SK-N-SH treated with all-trans-retinoic acid at 6 μM for 48 hours (cell line): Measurements from ENCODE around the gene ADGRB3.
"Not testable (repeated sequence)": the region's sequence is repeated elsewhere in the genome, so short reads cannot be mapped to it uniquely, and the experiment has no call there.

Experiments
- ATAC-seq: fragments of 200-7000 bp; cut with Tn5 transposase; 3 replicates; pipeline ENCODE4 v1.9.1; 2020; ENCODE audit warnings: mild to moderate bottlenecking, moderate library complexity
- ARNTL ChIP-seq: fragments of 450-650 bp; formaldehyde crosslinking; IDR thresholded peaks from 2 replicates; pipeline ENCODE4 v1.5.0; 2020; ENCODE audit warnings: low read depth, mild to moderate bottlenecking, moderate library complexity, borderline replicate concordance
- BACH2 ChIP-seq: fragments of 250-450 bp; sonication (Bioruptor Pico); IDR thresholded peaks from 2 replicates; pipeline ENCODE4 v1.9.0; 2021; ENCODE audit warnings: mild to moderate bottlenecking, borderline replicate concordance
- CSDC2 ChIP-seq: fragments of 250-450 bp; sonication (Bioruptor Pico); IDR thresholded peaks from 2 replicates; pipeline ENCODE4 v1.5.0; 2020; ENCODE audit warnings: mild to moderate bottlenecking, moderate library complexity
- CSRNP3 ChIP-seq: fragments of 250-450 bp; sonication (Bioruptor Pico); IDR thresholded peaks from 2 replicates; pipeline ENCODE4 v1.5.1; 2021; ENCODE audit warnings: mild to moderate bottlenecking, moderate library complexity
- GLIS3 ChIP-seq: fragments of 250-450 bp; sonication (Bioruptor Pico); IDR thresholded peaks from 2 replicates; pipeline ENCODE4 v1.5.0; 2020; ENCODE audit warnings: mild to moderate bottlenecking, moderate library complexity
- ISL1 ChIP-seq: fragments of 250-450 bp; sonication (Bioruptor Pico); IDR thresholded peaks from 2 replicates; pipeline ENCODE4 v2.1.2; 2022; ENCODE audit warnings: mild to moderate bottlenecking, moderate library complexity
- OSR1 ChIP-seq: fragments of 250-450 bp; sonication (Bioruptor Pico); IDR thresholded peaks from 2 replicates; pipeline ENCODE4 v1.8.0; 2022; ENCODE audit warnings: moderate library complexity, mild to moderate bottlenecking, inconsistent platforms
- POU6F1 ChIP-seq: fragments of 250-450 bp; sonication (Bioruptor Pico); IDR thresholded peaks from 2 replicates; pipeline ENCODE4 v1.8.0; 2021; ENCODE audit warnings: low read depth, mild to moderate bottlenecking, moderate library complexity, borderline replicate concordance
- PPARA ChIP-seq: fragments of 250-450 bp; sonication (Bioruptor Pico); IDR thresholded peaks from 2 replicates; pipeline ENCODE4 v1.5.0; 2020; ENCODE audit warnings: mild to moderate bottlenecking, borderline replicate concordance
- RARB ChIP-seq: fragments of 250-450 bp; sonication (Bioruptor Pico); IDR thresholded peaks from 2 replicates; pipeline ENCODE4 v1.8.0; 2021; ENCODE audit warnings: mild to moderate bottlenecking, moderate library complexity
- TCF4 ChIP-seq: fragments of 250-450 bp; sonication (Bioruptor Pico); IDR thresholded peaks from 2 replicates; pipeline ENCODE4 v1.8.0; 2021; ENCODE audit warnings: mild to moderate bottlenecking, moderate library complexity, borderline replicate concordance
- TOX ChIP-seq: fragments of 250-450 bp; sonication (Bioruptor Pico); IDR thresholded peaks from 2 replicates; pipeline ENCODE4 v1.8.0; 2021; ENCODE audit warnings: mild to moderate bottlenecking, moderate library complexity, borderline replicate concordance
- ZC3H10 ChIP-seq: fragments of 250-450 bp; sonication (Bioruptor Pico); IDR thresholded peaks from 2 replicates; pipeline ENCODE4 v1.5.1; 2021; ENCODE audit warnings: mild to moderate bottlenecking, moderate library complexity
- ZFP3 ChIP-seq: fragments of 250-450 bp; sonication (Bioruptor Pico); IDR thresholded peaks from 2 replicates; pipeline ENCODE4 v1.5.0; 2020; ENCODE audit warnings: mild to moderate bottlenecking, moderate library complexity
- ZFP30 ChIP-seq: fragments of 450-650 bp; formaldehyde crosslinking; IDR thresholded peaks from 2 replicates; pipeline ENCODE4 v1.5.0; 2022; ENCODE audit warnings: mild to moderate bottlenecking, moderate library complexity
- ZNF565 ChIP-seq: fragments of 450-650 bp; formaldehyde crosslinking; conservative IDR thresholded peaks from 2 replicates; pipeline ENCODE4 v1.5.0; 2020; ENCODE audit warnings: low read depth, mild to moderate bottlenecking, moderate library complexity
- ZNF70 ChIP-seq: fragments of 450-650 bp; formaldehyde crosslinking; IDR thresholded peaks from 2 replicates; pipeline ENCODE4 v1.5.0; 2020; ENCODE audit warnings: mild to moderate bottlenecking, moderate library complexity
- ZNF8 ChIP-seq: fragments of 450-650 bp; formaldehyde crosslinking; IDR thresholded peaks from 2 replicates; pipeline ENCODE4 v1.5.0; 2020; ENCODE audit warnings: mild to moderate bottlenecking, moderate library complexity
- TF ChIP-seq, protein P1 (sequence below): fragments of 250-450 bp; sonication (Bioruptor Pico); IDR thresholded peaks from 2 replicates; pipeline ENCODE4 v1.8.0; 2020; ENCODE audit warnings: mild to moderate bottlenecking, moderate library complexity, borderline replicate concordance
- TF ChIP-seq, protein P2 (sequence below): fragments of 250-450 bp; sonication (Bioruptor Pico); IDR thresholded peaks from 2 replicates; pipeline ENCODE4 v1.5.1; 2020; ENCODE audit warnings: low read depth, mild to moderate bottlenecking, moderate library complexity

Gene ADGRB3

GRCh38 chr6:69286331-69286730, 651.2 kb downstream of the ADGRB3 start:
- TF ChIP-seq ZNF70, result no peak
- no peak for TF ChIP-seq TOX (CRISPR knock-in tag)
- no peak for TF ChIP-seq ZNF565 (CRISPR knock-in tag)
- no peak for TF ChIP-seq RARB (CRISPR knock-in tag)
- no peak for TF ChIP-seq OSR1 (CRISPR knock-in tag)
- no peak for TF ChIP-seq BACH2 (CRISPR knock-in tag)
- no peak for TF ChIP-seq PPARA (CRISPR knock-in tag)
- no peak for TF ChIP-seq ZC3H10 (CRISPR knock-in tag)
- TF ChIP-seq, protein P1, sequence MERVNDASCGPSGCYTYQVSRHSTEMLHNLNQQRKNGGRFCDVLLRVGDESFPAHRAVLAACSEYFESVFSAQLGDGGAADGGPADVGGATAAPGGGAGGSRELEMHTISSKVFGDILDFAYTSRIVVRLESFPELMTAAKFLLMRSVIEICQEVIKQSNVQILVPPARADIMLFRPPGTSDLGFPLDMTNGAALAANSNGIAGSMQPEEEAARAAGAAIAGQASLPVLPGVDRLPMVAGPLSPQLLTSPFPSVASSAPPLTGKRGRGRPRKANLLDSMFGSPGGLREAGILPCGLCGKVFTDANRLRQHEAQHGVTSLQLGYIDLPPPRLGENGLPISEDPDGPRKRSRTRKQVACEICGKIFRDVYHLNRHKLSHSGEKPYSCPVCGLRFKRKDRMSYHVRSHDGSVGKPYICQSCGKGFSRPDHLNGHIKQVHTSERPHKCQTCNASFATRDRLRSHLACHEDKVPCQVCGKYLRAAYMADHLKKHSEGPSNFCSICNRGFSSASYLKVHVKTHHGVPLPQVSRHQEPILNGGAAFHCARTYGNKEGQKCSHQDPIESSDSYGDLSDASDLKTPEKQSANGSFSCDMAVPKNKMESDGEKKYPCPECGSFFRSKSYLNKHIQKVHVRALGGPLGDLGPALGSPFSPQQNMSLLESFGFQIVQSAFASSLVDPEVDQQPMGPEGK (CRISPR knock-in tag), result no peak
- TF ChIP-seq POU6F1 (CRISPR knock-in tag), result no peak
- no peak for TF ChIP-seq ZNF8 (CRISPR knock-in tag)
- TF ChIP-seq GLIS3 (CRISPR knock-in tag), result no peak
- TF ChIP-seq, protein P2, sequence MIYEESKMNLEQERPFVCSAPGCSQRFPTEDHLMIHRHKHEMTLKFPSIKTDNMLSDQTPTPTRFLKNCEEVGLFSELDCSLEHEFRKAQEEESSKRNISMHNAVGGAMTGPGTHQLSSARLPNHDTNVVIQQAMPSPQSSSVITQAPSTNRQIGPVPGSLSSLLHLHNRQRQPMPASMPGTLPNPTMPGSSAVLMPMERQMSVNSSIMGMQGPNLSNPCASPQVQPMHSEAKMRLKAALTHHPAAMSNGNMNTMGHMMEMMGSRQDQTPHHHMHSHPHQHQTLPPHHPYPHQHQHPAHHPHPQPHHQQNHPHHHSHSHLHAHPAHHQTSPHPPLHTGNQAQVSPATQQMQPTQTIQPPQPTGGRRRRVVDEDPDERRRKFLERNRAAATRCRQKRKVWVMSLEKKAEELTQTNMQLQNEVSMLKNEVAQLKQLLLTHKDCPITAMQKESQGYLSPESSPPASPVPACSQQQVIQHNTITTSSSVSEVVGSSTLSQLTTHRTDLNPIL, result no peak
- no peak for TF ChIP-seq ISL1
- no peak for TF ChIP-seq CSDC2 (CRISPR knock-in tag)
- no peak for ATAC-seq

GRCh38 chr6:69288198-69288597, 653.1 kb downstream of the ADGRB3 start:
- TF ChIP-seq ZNF8 (CRISPR knock-in tag), result peak; percentile 69; the same call in 1 of the 2 replicates
- TF ChIP-seq, all 23 proteins: peak for 1; not testable (repeated sequence) for 22
- ATAC-seq, result not testable (repeated sequence)

DNA sequence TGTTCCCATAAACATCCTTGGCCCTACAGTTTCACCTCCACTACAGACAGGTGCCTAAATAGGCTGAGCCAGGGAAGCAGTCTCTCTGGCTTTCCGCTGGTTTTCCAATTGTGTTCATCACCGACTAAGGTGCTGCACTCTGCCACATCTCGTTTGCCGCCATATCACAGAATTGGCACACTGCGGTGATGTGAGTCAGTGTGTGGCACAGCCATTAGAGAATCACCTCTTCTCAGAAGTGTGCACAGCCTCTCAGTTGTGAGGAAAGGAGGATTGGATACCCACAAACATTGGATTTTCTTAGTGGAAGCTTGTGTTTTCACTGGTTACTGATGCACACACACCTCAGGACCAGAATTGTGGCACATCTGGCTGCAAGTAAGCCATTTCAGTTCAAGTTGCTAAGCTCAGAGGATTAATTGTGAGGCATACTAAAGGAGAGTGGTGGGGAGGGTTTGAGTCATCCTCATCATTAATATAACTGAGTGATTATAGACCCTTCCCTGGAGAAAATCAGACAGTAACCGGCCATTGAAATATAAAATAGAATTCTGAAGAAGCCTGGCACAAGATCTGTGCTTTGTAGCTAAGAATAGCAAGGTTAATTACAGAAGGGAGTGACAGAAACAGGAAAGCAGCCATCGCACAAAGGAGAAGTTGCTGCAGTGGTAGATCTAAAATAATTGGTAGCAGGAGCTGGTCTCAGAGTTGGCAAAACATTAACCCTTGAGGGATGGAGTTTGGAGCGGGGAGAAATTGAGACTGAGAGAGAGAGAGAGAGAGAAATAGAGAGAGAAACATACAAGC, 654.8 kb downstream of the ADGRB3 start:
- TF ChIP-seq CSRNP3 (CRISPR knock-in tag), result no peak
- no peak for TF ChIP-seq OSR1 (CRISPR knock-in tag)
- TF ChIP-seq TCF4, result no peak
- TF ChIP-seq, protein P2, result no peak
- TF ChIP-seq ZNF565 (CRISPR knock-in tag), result no peak
- no peak for TF ChIP-seq ZNF70
- no peak for TF ChIP-seq RARB (CRISPR knock-in tag)
- TF ChIP-seq ZFP3 (CRISPR knock-in tag), result no peak
- TF ChIP-seq ZFP30 (CRISPR knock-in tag), result no peak
- no peak for TF ChIP-seq BACH2 (CRISPR knock-in tag)
- no peak for TF ChIP-seq POU6F1 (CRISPR knock-in tag)
- no peak for TF ChIP-seq ARNTL (CRISPR knock-in tag)
- no peak for TF ChIP-seq ZC3H10 (CRISPR knock-in tag)
- no peak for TF ChIP-seq ZNF8 (CRISPR knock-in tag)
- no peak for TF ChIP-seq TOX (CRISPR knock-in tag)
- no peak for ATAC-seq
